Vagina (tissue), 1 donor: Measurements from ENCODE around the gene EZH2. TPM values are rescaled to one million over a fixed set of nuclear protein-coding genes. Genes with fewer than 3 reads are reported as not detected.

ENCODE experiments used
- small RNA-seq: library from RNA; depleted of rRNA; stranded (forward); fragments of <200 nt; gene quantifications from one replicate; pipeline ENCODE3, GENCODE V24; 2016
- total RNA-seq: library from RNA; depleted of rRNA; stranded (reverse); fragments of >200 nt; gene quantifications from one replicate; pipeline ENCODE4 v1.2.3, GENCODE V29; 2016

The EZH2 gene
- total RNA-seq, 1 donor from 2014 or later: 7.9 TPM

Small RNA genes within 50 kb of the gene (small RNA-seq; reads per million reads assigned to genes)
- gene RF00017: not detected
- gene RN7SL569P: not detected
- gene RNU7-20P: not detected

Other genes with a start within 250 kb of the EZH2 start
- gene CUL1, start 185.4 kb downstream of the EZH2 start, total RNA-seq: 38.5 TPM
- gene PDIA4, start 144.2 kb upstream of the EZH2 start, total RNA-seq: 69.5 TPM
- gene ZNF786, start 206.4 kb upstream of the EZH2 start, total RNA-seq: 8.3 TPM
- gene ZNF425, start 242.0 kb upstream of the EZH2 start, total RNA-seq: 2.9 TPM